Tibial nerve (tissue), 4 donors: ENCODE data around the gene RHOH. TPM values are rescaled to one million over a fixed set of nuclear protein-coding genes. Genes with fewer than 3 reads are reported as not detected.

Experiments
- DNase-seq, 2 donors: peaks; one replicate each; pipeline ENCODE4 v3.0.0-alpha.2; 2019; ENCODE audit warnings: low spot score in 2 of 2
- H3K27ac ChIP-seq, 4 donors: fragments of 200-600 bp; sonication (generic) in 3 of 4; one replicate each; pipeline ENCODE4 v1.5.1; 2017 to 2019; ENCODE audit warnings: mild to moderate bottlenecking in 1 of 4
- H3K27me3 ChIP-seq, 2 donors: fragments of 200-600 bp; sonication (generic) in 1 of 2; one replicate each; pipeline versions ENCODE4 v1.5.1 to v1.6.0; 2017 to 2019
- H3K36me3 ChIP-seq, 3 donors: fragments of 200-600 bp; sonication (generic); one replicate each; pipeline ENCODE4 v1.5.1; 2018 to 2019
- H3K4me1 ChIP-seq, 4 donors: fragments of 200-600 bp; sonication (generic) in 3 of 4; one replicate each; pipeline ENCODE4 v1.5.1; 2017 to 2019
- H3K4me3 ChIP-seq, 4 donors: fragments of 200-600 bp; sonication (generic) in 3 of 4; one replicate each; pipeline ENCODE4 v1.5.1; 2017 to 2019; ENCODE audit warnings: mild to moderate bottlenecking in 1 of 4, moderate library complexity in 1 of 4
- H3K9me3 ChIP-seq, 4 donors: fragments of 200-600 bp; sonication (generic) in 3 of 4; one replicate each; pipeline ENCODE4 v1.5.1; 2017 to 2019
- EP300 ChIP-seq, 2 donors: sonication (generic); formaldehyde crosslinking; IDR thresholded peaks; one replicate each; pipeline ENCODE4 v1.6.1; 2017; ENCODE audit warnings: antibody characterized with exemption in 2 of 2, mild to moderate bottlenecking in 1 of 2
- POLR2A ChIP-seq, 2 donors: fragments of 450-650 bp; IDR thresholded peaks; one replicate each; pipeline ENCODE4 v1.6.1; 2017; ENCODE audit warnings: antibody characterized with exemption in 2 of 2, mild to moderate bottlenecking in 2 of 2, moderate library complexity in 2 of 2
- WGBS, 2 donors: methylation state at CpG; one replicate each; pipeline ENCODE4 v1.1.5; 2018; 5-methylcytosine and 5-hydroxymethylcytosine counted together
- total RNA-seq, 4 donors: library from RNA; depleted of rRNA; stranded (reverse); fragments of >200 nt; gene quantifications; one replicate each; pipeline ENCODE4 v1.1.0, GENCODE V29; 2016
- TF ChIP-seq, protein P1 (sequence below), 5 experiments: fragments of 200-600 bp in 3 of 5; fragments of 450-650 bp in 2 of 5; sonication (generic) in 3 of 5; IDR thresholded peaks; one replicate each; pipeline ENCODE4 v1.5.1; 2016 to 2019; ENCODE audit warnings: antibody characterized with exemption in 5 of 5, mild to moderate bottlenecking in 3 of 5, moderate library complexity in 2 of 5

The RHOH gene
- total RNA-seq, 4 donors from 2014 or later: 0.30 to 2.2 (median 1.0) TPM

DNA sequence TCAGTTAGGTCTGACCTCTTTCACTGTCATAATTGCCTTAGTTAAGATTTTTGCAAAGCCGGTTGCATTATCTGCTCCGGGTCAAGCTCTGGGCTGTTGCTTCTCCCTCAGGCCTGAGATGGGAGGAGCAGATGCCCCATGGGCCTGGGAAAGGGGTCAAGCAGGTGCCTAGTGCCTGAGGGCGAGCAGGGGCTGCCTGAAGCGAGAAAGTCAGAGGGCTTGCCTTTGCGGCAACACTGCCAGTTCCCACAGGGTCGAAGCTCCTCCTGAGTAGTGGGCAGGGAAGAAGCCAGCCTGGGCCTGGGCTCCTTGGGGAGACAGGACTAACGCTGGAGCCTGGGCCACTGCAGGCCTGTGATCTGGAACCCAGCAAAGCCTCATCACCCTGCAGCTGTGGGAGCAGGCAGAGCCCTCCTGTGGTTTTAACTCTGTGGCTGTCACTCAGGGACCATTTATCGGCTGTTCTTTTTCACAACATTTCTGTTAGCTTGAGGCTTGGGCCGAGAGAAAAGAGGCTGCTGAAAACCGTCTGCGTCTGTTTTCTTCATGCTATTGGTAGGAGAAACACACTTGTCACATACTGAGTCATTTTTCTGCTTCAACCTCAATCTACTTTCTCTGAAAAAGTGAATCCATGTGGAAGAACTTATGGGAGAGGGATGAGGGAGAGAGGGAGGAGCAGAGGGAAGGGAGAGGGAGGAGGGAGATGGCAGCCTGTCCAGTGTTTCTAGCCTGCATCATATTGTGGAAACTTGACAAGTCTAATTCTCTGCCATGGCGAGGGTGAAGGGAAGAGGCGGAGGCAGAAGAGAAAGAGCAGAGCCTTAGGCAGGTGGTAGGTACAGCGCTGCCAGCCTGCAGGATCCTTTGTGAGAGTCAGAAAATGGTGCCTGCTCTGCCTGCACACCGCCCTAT is 68.4 kb downstream of the RHOH start:
- Histone ChIP-seq H3K36me3 (no peaks in the 10 kb centered on the region), H3K4me3 (no peak overlapping the region), H3K27me3 (no peaks in the 10 kb centered on the region), H3K27ac (no peak overlapping the region), H3K4me1 (peaks cover 0 to 7% (median 0%) of the 10 kb centered on the region in 4 donors), H3K9me3 (no peaks in the 10 kb centered on the region)
- no peak for TF ChIP-seq POLR2A (IDR thresholded peaks at IDR 0.05)
- TF ChIP-seq, protein P1, sequence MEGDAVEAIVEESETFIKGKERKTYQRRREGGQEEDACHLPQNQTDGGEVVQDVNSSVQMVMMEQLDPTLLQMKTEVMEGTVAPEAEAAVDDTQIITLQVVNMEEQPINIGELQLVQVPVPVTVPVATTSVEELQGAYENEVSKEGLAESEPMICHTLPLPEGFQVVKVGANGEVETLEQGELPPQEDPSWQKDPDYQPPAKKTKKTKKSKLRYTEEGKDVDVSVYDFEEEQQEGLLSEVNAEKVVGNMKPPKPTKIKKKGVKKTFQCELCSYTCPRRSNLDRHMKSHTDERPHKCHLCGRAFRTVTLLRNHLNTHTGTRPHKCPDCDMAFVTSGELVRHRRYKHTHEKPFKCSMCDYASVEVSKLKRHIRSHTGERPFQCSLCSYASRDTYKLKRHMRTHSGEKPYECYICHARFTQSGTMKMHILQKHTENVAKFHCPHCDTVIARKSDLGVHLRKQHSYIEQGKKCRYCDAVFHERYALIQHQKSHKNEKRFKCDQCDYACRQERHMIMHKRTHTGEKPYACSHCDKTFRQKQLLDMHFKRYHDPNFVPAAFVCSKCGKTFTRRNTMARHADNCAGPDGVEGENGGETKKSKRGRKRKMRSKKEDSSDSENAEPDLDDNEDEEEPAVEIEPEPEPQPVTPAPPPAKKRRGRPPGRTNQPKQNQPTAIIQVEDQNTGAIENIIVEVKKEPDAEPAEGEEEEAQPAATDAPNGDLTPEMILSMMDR (IDR thresholded peaks at IDR 0.05): no peak
- TF ChIP-seq EP300 (IDR thresholded peaks at IDR 0.05): no peak
- DNase-seq: no peak
- WGBS, 2 donors: 55% methylated on average over 13 to 15 of the region's 15 CpGs

DNA sequence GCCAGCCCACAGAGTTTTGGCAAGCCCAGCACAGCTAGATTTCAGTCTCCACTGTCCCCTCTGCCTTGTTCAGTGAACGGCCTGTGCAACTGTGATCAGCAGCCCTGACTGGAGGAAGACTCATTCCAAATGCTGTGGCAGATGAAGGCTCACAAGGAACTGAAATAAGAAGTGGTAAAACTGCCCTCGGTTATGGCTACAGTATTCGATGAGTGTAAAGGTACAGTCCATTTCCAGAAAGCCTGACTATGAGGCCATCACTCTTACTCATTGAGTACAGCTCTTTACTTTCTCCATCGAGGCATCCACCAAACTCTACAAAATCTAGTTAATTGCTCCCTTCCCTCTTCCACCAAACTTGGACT is 69.1 kb downstream of the RHOH start:
- no peak for TF ChIP-seq POLR2A (IDR thresholded peaks at IDR 0.05)
- TF ChIP-seq, protein P1 (IDR thresholded peaks at IDR 0.05): no peak
- Histone ChIP-seq H3K9me3 (no peaks in the 10 kb centered on the region), H3K4me1 (peaks cover 0 to 7% (median 0%) of the 10 kb centered on the region in 4 donors), H3K4me3 (no peak overlapping the region), H3K36me3 (no peaks in the 10 kb centered on the region), H3K27ac (no peak overlapping the region), H3K27me3 (no peaks in the 10 kb centered on the region)
- 75 to 98% methylated on average over 4 of the region's 4 CpGs for WGBS, 2 donors
- no peak for DNase-seq

DNA sequence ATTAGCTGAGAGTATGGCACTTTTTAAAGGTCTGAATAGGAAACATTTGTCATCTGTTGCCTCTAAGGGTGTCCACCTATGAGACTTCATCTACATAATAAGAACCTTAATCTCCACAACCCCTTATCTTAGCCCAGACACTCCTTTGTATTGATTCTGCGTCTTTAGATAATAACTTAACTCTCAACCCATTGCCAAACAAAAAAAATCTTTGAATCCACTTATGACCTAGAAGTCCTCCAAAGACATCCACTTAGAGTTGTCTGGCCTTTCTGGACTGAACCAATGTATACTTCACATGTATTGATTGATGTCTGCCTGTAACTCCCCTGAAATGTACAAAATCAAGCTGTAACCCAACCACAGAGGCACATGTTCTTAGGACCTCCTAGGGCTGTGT is 72.3 kb downstream of the RHOH start:
- H3K27me3 ChIP-seq: no peaks in the 10 kb centered on the region
- H3K4me3 ChIP-seq: no peak overlapping the region
- TF ChIP-seq EP300 (IDR thresholded peaks at IDR 0.05): no peak
- no peak for TF ChIP-seq POLR2A (IDR thresholded peaks at IDR 0.05)
- TF ChIP-seq, protein P1 (IDR thresholded peaks at IDR 0.05): no peak
- H3K36me3 ChIP-seq: no peaks in the 10 kb centered on the region
- H3K4me1 ChIP-seq: peaks cover 0 to 7% (median 0%) of the 10 kb centered on the region in 4 donors
- H3K9me3 ChIP-seq: no peaks in the 10 kb centered on the region
- WGBS, 2 donors: 43 to 70% methylated on average over 1 of the region's 1 CpG
- DNase-seq: no peak
- H3K27ac ChIP-seq: no peak overlapping the region

DNA sequence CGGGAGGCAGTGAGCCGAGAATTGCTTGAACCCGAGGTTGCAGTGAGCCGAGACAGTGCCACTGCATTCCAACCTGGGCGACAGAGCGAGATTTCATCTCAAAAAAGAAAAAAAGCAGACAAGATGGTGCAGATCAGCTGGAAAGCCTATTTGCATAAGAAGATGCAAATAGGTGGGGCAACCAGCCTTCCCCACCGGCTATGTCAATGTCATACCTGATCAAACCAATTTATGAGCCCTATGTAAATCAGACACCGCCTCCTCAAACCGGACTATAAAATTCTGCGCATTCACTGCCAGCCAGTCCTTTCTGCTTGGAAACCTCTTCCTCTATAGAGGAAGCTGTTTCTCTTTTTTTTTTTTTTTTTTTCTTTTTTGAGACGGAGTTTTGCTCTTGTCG is 73.8 kb downstream of the RHOH start:
- DNase-seq: no peak
- no peak overlapping the region for H3K27ac ChIP-seq
- no peaks in the 10 kb centered on the region for H3K27me3 ChIP-seq
- H3K9me3 ChIP-seq: no peaks in the 10 kb centered on the region
- H3K4me1 ChIP-seq: no peaks in the 10 kb centered on the region
- TF ChIP-seq EP300 (IDR thresholded peaks at IDR 0.05) (no peak), POLR2A (IDR thresholded peaks at IDR 0.05) (no peak)
- TF ChIP-seq, protein P1 (IDR thresholded peaks at IDR 0.05): no peak
- WGBS, 2 donors: 91 to 93% methylated on average over 12 of the region's 12 CpGs
- no peak overlapping the region for H3K4me3 ChIP-seq
- H3K36me3 ChIP-seq: no peaks in the 10 kb centered on the region

DNA sequence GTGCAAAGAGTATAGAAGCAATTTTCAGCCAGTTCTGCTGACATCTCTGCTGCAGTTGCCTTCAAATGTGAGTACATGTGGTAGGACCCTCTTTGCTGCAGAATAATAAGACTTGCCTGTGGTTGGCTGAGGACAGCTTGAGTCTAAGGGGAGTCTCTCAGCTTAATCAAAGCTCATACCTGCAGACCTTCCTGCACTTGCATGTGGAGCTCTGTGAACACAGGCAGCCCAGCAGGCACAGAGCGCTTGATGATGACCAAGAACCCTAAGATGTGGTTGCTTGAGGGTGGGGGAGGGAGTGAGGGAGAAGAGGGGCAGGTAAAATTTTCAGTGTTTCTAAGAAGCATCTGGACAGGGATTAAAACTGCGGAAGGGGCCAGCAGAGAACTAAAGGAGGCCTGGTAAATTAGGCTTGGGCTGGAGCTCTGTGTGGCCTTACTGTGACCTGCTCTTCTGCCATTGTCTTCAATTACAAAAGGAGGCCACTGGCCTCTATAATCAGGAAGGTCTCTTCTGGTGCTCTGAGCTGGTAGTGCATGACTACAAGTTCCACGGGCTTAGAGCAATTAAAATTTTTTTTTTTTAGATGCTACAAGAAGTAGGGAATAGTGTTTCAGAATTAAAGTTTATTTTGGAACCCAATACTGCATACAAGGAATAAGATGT is 78.4 kb downstream of the RHOH start:
- H3K4me1 ChIP-seq: no peaks in the 10 kb centered on the region
- no peak for DNase-seq
- no peaks in the 10 kb centered on the region for H3K36me3 ChIP-seq
- 80 to 83% methylated on average over 3 of the region's 3 CpGs for WGBS, 2 donors
- TF ChIP-seq, protein P1 (IDR thresholded peaks at IDR 0.05): no peak
- TF ChIP-seq POLR2A (IDR thresholded peaks at IDR 0.05) (no peak), EP300 (IDR thresholded peaks at IDR 0.05) (no peak)
- no peak overlapping the region for H3K27ac ChIP-seq
- no peaks in the 10 kb centered on the region for H3K9me3 ChIP-seq
- no peak overlapping the region for H3K4me3 ChIP-seq
- no peaks in the 10 kb centered on the region for H3K27me3 ChIP-seq
